HG03460 (cell line): Measurements from ENCODE around the gene DUSP2.

ENCODE experiments used
- ATAC-seq: cut with Tn5 transposase; IDR thresholded peaks from one replicate; pipeline ENCODE4 v1.9.1; 2021; ENCODE audit not compliant: unreplicated experiment

Gene DUSP2, protein sequence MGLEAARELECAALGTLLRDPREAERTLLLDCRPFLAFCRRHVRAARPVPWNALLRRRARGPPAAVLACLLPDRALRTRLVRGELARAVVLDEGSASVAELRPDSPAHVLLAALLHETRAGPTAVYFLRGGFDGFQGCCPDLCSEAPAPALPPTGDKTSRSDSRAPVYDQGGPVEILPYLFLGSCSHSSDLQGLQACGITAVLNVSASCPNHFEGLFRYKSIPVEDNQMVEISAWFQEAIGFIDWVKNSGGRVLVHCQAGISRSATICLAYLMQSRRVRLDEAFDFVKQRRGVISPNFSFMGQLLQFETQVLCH

GRCh38 chr2:96145036-96145847, at the start of gene DUSP2:
Gene DUSP2 (minus strand): TSS chr2:96145440. CDS start chr2:96145354, 86 bp downstream.
- peak; percentile 50 for ATAC-seq

GRCh38 chr2:96191937-96192670, 46.9 kb upstream of the DUSP2 start:
- no peak for ATAC-seq

- no peak for ATAC-seq
Measured at GRCh38 chr2:96188821-96189526, 43.7 kb upstream of the DUSP2 start.

DNA sequence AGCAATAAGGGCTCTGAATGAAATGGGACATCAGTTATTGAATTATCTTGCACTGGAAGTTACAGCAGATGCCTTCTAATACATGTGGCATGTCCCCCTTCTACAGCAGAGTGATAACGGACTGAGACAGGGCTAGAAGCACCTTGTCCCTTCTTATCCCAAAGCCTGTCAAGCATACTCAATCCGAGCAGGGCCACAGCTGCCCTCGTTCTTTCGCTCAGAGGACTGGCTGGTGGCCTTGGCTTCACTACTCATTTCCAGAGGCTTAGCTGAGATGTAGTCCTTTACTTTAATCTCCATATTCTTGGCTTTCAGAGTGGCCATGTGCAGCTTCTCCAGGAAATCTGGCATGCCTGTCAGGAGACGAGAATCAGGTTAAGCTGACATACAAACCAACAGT, 41.3 kb upstream of the DUSP2 start:
- ATAC-seq = no peak

DNA sequence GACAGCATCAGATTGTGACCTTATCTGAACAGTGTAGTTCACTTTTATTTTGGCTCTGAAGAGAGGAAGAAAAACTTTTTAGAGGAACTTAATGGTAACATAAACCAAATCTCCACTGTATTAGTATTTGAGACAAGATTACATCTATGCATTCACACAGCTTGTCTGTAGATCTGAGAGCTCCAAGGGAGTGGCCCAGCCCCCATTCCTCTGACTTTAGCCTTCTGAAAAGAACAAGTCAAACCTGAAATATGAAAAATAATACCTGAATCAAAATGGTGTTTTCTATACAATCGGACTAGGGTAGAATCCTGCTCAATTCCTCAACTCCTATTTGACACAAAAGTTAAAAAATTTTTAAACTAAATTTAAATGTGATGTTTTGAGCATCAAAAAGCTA, 40.3 kb upstream of the DUSP2 start:
- ATAC-seq = no peak

DNA sequence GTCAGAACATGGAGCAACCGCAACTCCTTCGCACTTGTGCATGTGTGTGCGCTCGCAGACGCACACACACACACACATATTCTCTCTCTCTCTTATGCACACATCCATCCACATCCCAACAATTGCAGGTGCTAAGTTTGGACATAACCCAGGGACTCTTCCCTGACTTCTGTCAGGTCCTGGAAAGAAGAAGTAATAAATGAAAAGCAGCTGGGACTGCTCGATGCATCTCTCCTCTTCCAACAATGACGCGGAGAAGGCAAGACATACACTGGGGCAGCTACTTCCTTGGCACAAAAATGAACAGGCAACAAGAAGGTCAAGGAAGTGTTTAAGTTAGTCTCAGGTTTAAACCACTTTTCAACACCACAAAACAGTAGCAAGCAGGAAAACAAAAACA, 39.7 kb upstream of the DUSP2 start:
- ATAC-seq = no peak

- no peak for ATAC-seq
Measured at GRCh38 chr2:96184188-96184587, 38.9 kb upstream of the DUSP2 start.

DNA sequence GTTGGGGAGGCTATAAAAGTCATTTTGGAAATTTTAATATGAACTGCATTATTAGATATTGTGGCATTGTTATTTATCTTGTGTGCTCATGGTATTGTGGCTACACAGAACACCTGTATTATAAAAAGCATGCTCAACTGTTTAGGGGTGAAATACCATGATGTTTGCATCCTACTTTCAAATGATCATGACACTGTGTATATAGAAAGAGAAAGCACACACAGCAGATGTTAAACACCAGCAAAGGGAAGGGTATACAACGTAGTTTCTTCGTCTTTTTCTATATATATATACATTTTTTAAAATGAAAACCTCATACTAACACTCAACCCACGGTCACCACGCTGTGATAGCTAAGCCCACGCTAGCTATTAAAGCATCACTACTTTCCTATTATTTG, 36.3 kb upstream of the DUSP2 start:
- no peak for ATAC-seq

GRCh38 chr2:96180521-96180920, 35.3 kb upstream of the DUSP2 start:
- ATAC-seq = no peak

DNA sequence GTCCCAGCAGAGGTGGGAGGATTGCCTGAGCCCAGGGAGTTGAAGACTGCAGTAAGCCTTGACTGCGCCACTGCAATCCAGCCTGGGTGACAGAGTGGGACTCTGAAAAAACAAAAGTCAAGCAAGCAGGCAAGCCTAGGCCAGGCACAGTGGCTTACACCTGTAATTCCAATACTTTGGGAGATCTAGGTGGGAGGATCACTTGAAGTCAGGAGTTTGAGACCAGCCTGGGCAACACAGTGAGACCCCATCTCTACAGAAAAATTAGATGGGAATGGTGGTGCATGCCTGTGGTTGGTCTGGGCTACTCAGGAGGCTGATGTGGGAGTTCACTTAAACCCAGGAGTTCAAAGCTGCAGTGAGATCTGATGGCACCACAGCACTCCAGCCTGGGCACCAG, 34.8 kb upstream of the DUSP2 start:
- no peak for ATAC-seq

DNA sequence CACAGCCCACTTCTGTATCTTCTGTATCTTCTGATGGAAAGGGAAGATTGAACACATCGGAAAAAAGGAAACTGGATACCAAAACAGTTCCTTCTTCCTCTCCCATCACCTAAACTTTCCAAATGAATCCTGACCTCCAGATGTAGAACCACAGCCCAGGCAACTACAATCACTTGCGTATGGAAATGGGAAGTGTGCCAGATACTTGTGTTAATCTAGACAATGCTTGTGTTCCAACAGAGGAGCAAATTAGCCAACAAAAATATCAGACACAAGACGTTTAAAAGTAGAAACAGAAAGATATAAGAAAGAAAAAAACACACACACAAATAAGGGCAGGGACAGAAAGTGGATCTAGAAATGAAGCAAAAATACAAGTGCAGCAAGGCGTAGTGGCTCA, 31.4 kb upstream of the DUSP2 start:
- no peak for ATAC-seq

DNA sequence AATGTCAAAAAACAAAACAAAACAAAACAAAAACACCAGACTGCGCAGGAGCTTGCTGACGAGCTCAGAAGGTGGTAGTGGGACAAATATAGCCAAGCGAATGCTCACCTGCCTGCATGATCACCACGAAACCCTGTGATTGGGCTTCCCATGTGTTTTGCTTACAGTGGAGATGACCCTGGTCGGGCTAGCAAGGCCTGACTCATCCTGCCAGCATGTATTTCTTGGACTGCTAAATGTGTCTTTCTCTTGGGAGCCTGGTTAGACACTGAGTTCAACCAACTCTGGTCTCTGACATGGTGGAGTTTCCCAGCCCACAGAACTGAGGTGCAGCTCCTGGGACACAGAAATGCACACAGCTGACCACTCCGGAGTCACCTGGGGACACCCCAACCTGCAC, 30.7 kb upstream of the DUSP2 start:
- no peak for ATAC-seq

GRCh38 chr2:96174251-96175144, 29.3 kb upstream of the DUSP2 start:
- ATAC-seq = no peak

GRCh38 chr2:96171831-96172230, 26.6 kb upstream of the DUSP2 start:
- ATAC-seq = no peak

DNA sequence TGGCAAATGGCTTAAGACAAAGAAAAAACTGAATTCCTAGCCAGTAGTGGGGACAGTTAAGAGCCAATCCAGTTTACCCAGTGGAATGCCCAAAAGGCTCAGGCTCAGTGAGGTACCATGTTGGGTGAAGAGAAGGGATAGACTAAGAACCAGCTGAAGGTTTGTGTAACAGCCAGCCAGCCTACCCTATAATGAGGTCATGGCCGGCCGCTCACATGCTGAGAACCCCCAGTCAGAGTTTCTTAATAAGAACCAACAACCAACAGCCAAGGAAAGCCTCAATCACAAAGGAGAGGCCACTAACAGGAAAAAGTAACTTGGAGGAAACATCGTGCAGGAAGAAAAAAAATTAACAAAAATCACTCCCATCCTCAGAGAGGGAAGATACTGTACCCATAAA, 25.4 kb upstream of the DUSP2 start:
- no peak for ATAC-seq

GRCh38 chr2:96169868-96170507, 24.7 kb upstream of the DUSP2 start:
- no peak for ATAC-seq

DNA sequence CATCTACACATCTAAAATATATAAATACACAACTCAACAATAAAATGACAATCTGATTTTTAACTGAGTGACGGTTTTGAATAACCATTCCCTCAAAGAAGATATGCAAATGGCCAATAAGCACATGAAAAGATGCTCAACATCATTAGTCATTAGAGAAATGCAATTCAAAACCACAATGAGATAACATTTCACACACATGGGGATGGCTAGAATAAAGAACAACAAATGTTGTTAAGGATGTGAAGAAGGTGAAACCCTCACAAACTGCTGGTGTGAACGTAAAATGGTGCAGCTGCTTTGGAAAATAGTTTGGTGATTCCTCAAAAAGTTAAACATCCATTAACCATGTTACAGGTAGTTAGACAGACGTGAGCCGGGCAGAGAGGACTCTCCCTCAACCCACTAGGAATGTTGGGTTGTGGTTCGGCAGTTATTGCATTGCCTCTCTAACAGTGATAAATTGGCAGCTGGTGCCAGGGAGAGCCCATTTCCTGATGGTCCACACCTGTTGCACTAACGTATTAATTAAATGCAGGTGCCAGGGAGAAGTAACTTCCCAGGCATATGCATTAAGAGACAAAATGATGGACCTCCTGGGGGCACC, 22.3 kb upstream of the DUSP2 start:
- no peak for ATAC-seq

DNA sequence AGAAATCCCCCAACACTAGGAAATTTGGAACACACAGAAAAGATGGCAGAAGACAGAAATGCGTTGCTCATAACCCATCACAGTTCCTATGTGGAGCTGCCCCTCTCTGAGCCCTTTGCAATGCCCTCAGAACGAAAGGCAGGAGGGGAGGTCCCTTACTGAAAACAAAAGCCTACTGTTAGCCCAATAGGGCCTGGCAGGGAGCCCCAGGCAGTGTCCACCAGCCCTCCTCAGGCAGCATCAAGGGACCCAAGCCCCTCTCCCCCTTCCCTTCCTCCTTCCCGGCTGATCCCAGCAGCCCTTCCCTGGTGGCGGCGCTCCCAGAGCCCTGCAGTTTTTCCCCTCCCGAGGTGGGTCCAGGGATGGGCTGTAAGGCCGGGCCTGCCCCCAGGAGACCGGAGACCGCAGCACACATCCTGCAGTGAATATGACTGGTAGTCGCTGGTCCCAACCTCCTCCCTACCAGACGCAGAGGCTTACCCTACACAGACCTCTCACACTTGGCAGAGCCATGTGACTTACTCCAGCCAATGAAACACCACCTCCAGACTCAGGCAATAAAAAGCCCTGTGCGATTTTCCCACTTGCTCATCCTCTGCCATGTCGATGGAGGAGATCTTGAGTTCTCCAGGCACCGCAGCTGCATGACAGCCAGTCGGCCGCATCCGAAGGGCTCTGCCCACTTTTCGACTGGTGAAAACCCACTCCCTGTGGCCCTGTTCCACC, 19.4 kb upstream of the DUSP2 start:
- ATAC-seq = peak; percentile 45
